K562 (cell line): ENCODE data around the gene PHLDB3. TPM values are rescaled to one million over a fixed set of nuclear protein-coding genes. Genes with fewer than 3 reads are reported as not detected.

Experiments used
- BRCA1 ChIP-seq, 2 experiments: fragments of 450-650 bp in 1 of 2; sonication (generic) in 1 of 2; formaldehyde crosslinking in 1 of 2; IDR thresholded peaks; 2 replicates each; pipeline versions ENCODE4 v1.5.0 to v1.6.1; 2017 to 2020; ENCODE audit warnings: mild to moderate bottlenecking in 1 of 2, missing genetic modification reagents in 1 of 2
- C11orf30 ChIP-seq: fragments of 450-650 bp; IDR thresholded peaks from 2 replicates; pipeline ENCODE4 v1.6.1; 2016; ENCODE audit warnings: low read depth, mild to moderate bottlenecking
- COPS2 ChIP-seq: fragments of 450-650 bp; conservative IDR thresholded peaks from 2 replicates; pipeline ENCODE4 v1.6.1; 2016; ENCODE audit warnings: mild to moderate bottlenecking, moderate library complexity
- DACH1 ChIP-seq: fragments of 450-650 bp; IDR thresholded peaks from 2 replicates; pipeline ENCODE4 v1.6.1; 2018; ENCODE audit not compliant: partially characterized antibody
- DPF2 ChIP-seq: fragments of 450-650 bp; IDR thresholded peaks from 2 replicates; pipeline ENCODE4 v1.6.1; 2016
- MAFK ChIP-seq: IDR thresholded peaks from 2 replicates; pipeline ENCODE4 v1.6.1; 2011; ENCODE audit warnings: low read length, improper control_type of control experiment
- MED1 ChIP-seq: sonication (generic); formaldehyde crosslinking; IDR thresholded peaks from 2 replicates; pipeline ENCODE4 v1.8.1; 2023; ENCODE audit warnings: missing genetic modification reagents, borderline replicate concordance
- NCOA4 ChIP-seq: fragments of 450-650 bp; IDR thresholded peaks from 2 replicates; pipeline ENCODE4 v1.6.1; 2018; ENCODE audit warnings: mild to moderate bottlenecking; ENCODE audit not compliant: partially characterized antibody
- SMAD4 ChIP-seq: fragments of 250-450 bp; sonication (Bioruptor Pico); conservative IDR thresholded peaks from 2 replicates; pipeline ENCODE4 v1.8.0; 2021; ENCODE audit warnings: inconsistent platforms, mild to moderate bottlenecking, moderate library complexity
- polyA plus RNA-seq, 8 experiments: library from polyadenylated mRNA; depleted of rRNA in 4 of 8; stranded (reverse) in 5 of 8; unstranded in 3 of 8; fragments of >200 nt; fragmentation: Nextera tagmentation in 2 of 8; fragmentation: Illumina TruSeq in 1 of 8; extraction: Ambion mirVana in 2 of 8; extraction: Trizol in 1 of 8; gene quantifications; 2 replicates each; pipeline versions ENCODE4 v1.2.1 to v1.2.3, GENCODE V29; 2011 to 2014; ENCODE audit warnings: inconsistent platforms in 1 of 8, missing spikeins in 1 of 8
- total RNA-seq, 7 experiments: library from RNA; depleted of rRNA in 6 of 7; stranded (reverse); fragments of >200 nt in 6 of 7; fragmentation: Illumina TruSeq in 2 of 7; extraction: Trizol in 2 of 7; gene quantifications; 2 replicates each; pipeline versions ENCODE4 v1.2.1 to v1.2.3, GENCODE V29; 2011 to 2021; ENCODE audit warnings: low replicate concordance in 1 of 7
- TF ChIP-seq, protein P1 (sequence below): fragments of 450-650 bp; IDR thresholded peaks from 2 replicates; pipeline ENCODE4 v1.6.1; 2016; ENCODE audit warnings: mild to moderate bottlenecking, moderate library complexity
- TF ChIP-seq, protein P2 (sequence below): fragments of 450-650 bp; IDR thresholded peaks from 2 replicates; pipeline ENCODE4 v1.6.1; 2016; ENCODE audit warnings: missing biosample characterization, missing genetic modification characterization
- TF ChIP-seq, protein P3 (sequence below), 2 experiments: IDR thresholded peaks; 2 replicates each; pipeline ENCODE4 v1.6.1; 2012; ENCODE audit warnings: improper control_type of control experiment in 2 of 2, low read depth in 2 of 2, low read length in 2 of 2, borderline replicate concordance in 1 of 2

The PHLDB3 gene
- total and polyA plus RNA-seq, 9 of the 15 experiments (the other 6 are each of a cell fraction or from before 2014, with no cell fraction given): 0.04 to 23.5 (median 3.9) TPM

DNA sequence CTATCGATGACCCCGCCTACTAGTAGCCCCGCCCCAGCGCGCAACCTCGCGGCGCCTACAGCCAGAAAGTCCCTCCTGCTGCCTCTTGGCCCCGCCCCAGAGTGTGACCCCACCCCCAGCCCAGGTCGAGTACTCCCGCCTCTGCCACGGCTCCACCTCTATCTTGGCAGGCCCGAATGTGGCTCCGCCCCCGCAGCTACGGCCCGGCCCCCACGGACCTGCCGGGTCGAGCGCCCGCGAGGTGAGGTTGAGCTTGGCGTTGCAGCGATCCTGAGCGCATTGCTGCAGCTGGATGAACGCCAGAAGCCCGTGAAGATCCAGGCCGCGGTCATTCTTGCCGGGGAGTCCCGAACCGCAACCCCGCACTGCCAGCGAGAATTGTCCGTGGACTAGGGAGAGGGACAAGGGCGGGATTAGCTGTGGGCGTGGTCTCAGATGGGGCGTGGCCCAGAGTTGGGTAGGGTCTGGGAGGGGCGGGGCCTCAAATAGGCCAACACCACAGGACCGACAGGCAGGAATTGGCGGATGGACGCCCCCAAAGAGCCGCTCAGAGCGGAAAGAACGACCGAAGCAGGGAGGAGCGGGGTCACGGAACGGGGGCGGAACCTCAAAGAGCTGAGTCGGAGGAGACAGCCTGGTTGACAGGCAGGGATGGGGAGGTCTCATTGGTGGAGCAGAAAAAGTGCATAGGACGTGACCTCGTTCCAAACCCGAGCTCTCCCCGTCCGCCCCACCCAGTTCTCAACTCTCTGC lies 41.0 kb downstream of the PHLDB3 start (continued):
- TF ChIP-seq, protein P1, sequence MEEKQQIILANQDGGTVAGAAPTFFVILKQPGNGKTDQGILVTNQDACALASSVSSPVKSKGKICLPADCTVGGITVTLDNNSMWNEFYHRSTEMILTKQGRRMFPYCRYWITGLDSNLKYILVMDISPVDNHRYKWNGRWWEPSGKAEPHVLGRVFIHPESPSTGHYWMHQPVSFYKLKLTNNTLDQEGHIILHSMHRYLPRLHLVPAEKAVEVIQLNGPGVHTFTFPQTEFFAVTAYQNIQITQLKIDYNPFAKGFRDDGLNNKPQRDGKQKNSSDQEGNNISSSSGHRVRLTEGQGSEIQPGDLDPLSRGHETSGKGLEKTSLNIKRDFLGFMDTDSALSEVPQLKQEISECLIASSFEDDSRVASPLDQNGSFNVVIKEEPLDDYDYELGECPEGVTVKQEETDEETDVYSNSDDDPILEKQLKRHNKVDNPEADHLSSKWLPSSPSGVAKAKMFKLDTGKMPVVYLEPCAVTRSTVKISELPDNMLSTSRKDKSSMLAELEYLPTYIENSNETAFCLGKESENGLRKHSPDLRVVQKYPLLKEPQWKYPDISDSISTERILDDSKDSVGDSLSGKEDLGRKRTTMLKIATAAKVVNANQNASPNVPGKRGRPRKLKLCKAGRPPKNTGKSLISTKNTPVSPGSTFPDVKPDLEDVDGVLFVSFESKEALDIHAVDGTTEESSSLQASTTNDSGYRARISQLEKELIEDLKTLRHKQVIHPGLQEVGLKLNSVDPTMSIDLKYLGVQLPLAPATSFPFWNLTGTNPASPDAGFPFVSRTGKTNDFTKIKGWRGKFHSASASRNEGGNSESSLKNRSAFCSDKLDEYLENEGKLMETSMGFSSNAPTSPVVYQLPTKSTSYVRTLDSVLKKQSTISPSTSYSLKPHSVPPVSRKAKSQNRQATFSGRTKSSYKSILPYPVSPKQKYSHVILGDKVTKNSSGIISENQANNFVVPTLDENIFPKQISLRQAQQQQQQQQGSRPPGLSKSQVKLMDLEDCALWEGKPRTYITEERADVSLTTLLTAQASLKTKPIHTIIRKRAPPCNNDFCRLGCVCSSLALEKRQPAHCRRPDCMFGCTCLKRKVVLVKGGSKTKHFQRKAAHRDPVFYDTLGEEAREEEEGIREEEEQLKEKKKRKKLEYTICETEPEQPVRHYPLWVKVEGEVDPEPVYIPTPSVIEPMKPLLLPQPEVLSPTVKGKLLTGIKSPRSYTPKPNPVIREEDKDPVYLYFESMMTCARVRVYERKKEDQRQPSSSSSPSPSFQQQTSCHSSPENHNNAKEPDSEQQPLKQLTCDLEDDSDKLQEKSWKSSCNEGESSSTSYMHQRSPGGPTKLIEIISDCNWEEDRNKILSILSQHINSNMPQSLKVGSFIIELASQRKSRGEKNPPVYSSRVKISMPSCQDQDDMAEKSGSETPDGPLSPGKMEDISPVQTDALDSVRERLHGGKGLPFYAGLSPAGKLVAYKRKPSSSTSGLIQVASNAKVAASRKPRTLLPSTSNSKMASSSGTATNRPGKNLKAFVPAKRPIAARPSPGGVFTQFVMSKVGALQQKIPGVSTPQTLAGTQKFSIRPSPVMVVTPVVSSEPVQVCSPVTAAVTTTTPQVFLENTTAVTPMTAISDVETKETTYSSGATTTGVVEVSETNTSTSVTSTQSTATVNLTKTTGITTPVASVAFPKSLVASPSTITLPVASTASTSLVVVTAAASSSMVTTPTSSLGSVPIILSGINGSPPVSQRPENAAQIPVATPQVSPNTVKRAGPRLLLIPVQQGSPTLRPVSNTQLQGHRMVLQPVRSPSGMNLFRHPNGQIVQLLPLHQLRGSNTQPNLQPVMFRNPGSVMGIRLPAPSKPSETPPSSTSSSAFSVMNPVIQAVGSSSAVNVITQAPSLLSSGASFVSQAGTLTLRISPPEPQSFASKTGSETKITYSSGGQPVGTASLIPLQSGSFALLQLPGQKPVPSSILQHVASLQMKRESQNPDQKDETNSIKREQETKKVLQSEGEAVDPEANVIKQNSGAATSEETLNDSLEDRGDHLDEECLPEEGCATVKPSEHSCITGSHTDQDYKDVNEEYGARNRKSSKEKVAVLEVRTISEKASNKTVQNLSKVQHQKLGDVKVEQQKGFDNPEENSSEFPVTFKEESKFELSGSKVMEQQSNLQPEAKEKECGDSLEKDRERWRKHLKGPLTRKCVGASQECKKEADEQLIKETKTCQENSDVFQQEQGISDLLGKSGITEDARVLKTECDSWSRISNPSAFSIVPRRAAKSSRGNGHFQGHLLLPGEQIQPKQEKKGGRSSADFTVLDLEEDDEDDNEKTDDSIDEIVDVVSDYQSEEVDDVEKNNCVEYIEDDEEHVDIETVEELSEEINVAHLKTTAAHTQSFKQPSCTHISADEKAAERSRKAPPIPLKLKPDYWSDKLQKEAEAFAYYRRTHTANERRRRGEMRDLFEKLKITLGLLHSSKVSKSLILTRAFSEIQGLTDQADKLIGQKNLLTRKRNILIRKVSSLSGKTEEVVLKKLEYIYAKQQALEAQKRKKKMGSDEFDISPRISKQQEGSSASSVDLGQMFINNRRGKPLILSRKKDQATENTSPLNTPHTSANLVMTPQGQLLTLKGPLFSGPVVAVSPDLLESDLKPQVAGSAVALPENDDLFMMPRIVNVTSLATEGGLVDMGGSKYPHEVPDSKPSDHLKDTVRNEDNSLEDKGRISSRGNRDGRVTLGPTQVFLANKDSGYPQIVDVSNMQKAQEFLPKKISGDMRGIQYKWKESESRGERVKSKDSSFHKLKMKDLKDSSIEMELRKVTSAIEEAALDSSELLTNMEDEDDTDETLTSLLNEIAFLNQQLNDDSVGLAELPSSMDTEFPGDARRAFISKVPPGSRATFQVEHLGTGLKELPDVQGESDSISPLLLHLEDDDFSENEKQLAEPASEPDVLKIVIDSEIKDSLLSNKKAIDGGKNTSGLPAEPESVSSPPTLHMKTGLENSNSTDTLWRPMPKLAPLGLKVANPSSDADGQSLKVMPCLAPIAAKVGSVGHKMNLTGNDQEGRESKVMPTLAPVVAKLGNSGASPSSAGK: no peak
- TF ChIP-seq DACH1 (no peak), NCOA4 (no peak), MAFK (no peak), MED1 (CRISPR knock-in tag) (no peak), SMAD4 (no peak), BRCA1 (IDR thresholded peaks at IDR 0.05) (no peak), BRCA1 (CRISPR knock-in tag; IDR thresholded peaks at IDR 0.05) (no peak), DPF2 (no peak), COPS2 (no peak), C11orf30 (no peak)
- TF ChIP-seq, protein P2, sequence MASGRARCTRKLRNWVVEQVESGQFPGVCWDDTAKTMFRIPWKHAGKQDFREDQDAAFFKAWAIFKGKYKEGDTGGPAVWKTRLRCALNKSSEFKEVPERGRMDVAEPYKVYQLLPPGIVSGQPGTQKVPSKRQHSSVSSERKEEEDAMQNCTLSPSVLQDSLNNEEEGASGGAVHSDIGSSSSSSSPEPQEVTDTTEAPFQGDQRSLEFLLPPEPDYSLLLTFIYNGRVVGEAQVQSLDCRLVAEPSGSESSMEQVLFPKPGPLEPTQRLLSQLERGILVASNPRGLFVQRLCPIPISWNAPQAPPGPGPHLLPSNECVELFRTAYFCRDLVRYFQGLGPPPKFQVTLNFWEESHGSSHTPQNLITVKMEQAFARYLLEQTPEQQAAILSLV (tag): no peak
- TF ChIP-seq, protein P3, sequence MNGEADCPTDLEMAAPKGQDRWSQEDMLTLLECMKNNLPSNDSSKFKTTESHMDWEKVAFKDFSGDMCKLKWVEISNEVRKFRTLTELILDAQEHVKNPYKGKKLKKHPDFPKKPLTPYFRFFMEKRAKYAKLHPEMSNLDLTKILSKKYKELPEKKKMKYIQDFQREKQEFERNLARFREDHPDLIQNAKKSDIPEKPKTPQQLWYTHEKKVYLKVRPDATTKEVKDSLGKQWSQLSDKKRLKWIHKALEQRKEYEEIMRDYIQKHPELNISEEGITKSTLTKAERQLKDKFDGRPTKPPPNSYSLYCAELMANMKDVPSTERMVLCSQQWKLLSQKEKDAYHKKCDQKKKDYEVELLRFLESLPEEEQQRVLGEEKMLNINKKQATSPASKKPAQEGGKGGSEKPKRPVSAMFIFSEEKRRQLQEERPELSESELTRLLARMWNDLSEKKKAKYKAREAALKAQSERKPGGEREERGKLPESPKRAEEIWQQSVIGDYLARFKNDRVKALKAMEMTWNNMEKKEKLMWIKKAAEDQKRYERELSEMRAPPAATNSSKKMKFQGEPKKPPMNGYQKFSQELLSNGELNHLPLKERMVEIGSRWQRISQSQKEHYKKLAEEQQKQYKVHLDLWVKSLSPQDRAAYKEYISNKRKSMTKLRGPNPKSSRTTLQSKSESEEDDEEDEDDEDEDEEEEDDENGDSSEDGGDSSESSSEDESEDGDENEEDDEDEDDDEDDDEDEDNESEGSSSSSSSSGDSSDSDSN (IDR thresholded peaks at IDR 0.05; ENCODE audit: borderline replicate concordance in 1 of 2, low read depth in 2 of 2, low read length in 2 of 2): no peak
